ENCODE data around the gene NRROS.
A peak's percentile ranks its signal among the peaks of the same experiment; 100 is the strongest.
"Not testable (repeated sequence)": the region's sequence is repeated elsewhere in the genome, so short reads cannot be mapped to it uniquely, and the experiment has no call there.

The NRROS gene

DNA sequence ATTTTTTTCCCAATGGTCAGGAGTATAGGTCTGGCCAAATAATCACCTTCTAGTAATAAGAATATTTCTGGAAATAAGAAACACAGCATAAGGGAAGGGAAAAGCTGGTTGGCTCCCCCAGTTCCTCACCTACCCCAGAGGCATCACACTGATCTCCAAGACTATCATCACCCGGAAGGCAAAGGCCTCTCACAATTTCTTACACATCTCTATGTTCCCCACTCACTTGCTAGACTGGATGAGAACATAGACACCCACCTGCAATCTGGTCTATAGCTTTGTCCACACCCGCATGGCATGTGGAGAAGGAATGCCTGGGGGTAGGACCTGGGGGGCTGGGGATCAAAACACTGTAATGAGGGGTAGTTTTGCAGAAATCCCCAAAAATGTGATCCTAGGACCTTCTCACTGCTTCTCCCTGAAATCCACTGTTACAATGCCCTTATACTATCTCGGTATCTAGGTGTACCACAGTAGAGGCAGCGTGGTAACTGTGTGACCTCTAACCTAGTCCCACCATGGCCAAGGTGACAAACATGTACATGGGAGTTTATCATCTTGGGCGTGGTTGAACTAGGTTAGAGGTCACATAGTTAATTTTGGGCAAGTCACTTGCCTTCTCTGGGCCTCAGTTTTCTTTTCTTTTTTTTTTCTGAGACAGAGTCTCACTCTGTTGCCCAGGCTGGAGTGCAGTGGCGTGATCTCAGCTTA lies 29.5 kb upstream of the NRROS start:
- Histone ChIP-seq H3K27ac (ENCODE audit: low read length) (no peak overlapping the region), H3K36me3 (ENCODE audit: control insufficient read depth in 1 of 2, insufficient read depth in 2 of 2, low read length in 2 of 2) (no peaks in the 10 kb centered on the region), H3K27me3 (ENCODE audit: low read depth, low read length) (no peaks in the 10 kb centered on the region), H3K9me3 (ENCODE audit: control insufficient read depth in 1 of 2, low read length in 2 of 2) (no peaks in the 10 kb centered on the region), H3K4me3 (ENCODE audit: low read depth in 1 of 2, low read length in 2 of 2) (no peak overlapping the region), H3K4me1 (ENCODE audit: control insufficient read depth in 1 of 2, insufficient read depth in 2 of 2, low read length in 2 of 2) (peaks cover 7 to 12% of the 10 kb centered on the region in 2 donors)

DNA sequence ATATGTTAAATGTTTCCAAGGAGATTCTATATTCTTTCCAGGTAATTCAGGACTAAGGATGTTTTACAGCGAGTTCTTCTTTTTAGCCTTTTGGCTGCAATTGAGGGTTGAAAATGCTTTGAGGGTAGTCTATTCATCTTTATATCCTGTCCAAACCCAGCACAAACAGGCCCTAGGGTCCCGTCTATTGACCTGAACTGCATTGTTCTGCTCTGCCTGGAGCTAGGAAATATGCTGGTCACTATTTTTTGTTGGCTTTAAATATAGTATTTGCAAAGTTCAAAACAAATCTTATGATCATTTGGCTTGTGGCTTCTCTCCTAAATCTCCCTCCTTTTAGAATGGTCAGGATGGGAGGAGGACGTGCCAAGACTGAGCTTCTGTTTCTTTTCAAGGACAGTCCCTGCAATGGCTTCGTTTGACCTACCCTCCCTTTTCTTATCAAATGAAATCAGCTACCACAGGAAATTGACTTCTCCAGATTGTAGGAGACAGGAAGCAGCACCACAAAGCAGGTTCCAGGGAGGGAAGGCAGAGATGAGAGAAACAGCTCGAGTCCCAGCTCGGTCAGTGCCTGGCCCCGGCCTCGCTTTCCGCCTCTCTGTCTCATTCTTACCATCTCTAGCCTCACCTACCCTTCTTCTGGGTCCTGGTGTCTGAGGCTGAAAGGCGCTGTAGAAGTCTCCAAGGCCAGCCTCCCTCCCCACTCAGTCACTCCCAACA lies 27.6 kb upstream of the NRROS start:
- Histone ChIP-seq H3K9me3 (ENCODE audit: control insufficient read depth in 1 of 2, low read length in 2 of 2) (no peaks in the 10 kb centered on the region), H3K27ac (ENCODE audit: low read length) (no peak overlapping the region), H3K36me3 (ENCODE audit: control insufficient read depth in 1 of 2, insufficient read depth in 2 of 2, low read length in 2 of 2) (no peaks in the 10 kb centered on the region), H3K27me3 (ENCODE audit: low read depth, low read length) (no peaks in the 10 kb centered on the region), H3K4me3 (ENCODE audit: low read depth in 1 of 2, low read length in 2 of 2) (no peak overlapping the region), H3K4me1 (ENCODE audit: control insufficient read depth in 1 of 2, insufficient read depth in 2 of 2, low read length in 2 of 2) (peaks cover 7 to 12% of the 10 kb centered on the region in 2 donors)

DNA sequence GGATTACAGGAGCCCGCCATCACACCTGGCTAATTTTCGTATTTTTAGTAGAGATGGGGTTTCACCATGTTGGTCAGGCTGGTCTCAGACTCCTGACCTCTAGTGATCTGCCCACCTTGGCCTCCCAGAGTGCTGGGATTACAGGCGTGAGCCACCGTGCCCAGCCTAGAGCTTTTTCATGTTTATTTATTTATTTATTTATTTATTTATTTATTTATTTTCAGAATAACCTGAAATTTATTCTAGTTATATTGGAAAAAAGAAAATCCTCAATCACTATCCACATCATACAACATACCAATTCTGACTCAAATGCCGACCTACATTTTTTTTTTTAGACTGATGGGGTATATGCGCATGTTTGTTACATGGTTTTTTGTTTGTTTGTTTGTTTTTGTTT lies 24.3 kb upstream of the NRROS start:
- H3K27ac ChIP-seq (ENCODE audit: low read length); H3K36me3 ChIP-seq (ENCODE audit: control insufficient read depth in 1 of 2, insufficient read depth in 2 of 2, low read length in 2 of 2); H3K9me3 ChIP-seq (ENCODE audit: control insufficient read depth in 1 of 2, low read length in 2 of 2); H3K27me3 ChIP-seq (ENCODE audit: low read depth, low read length); H3K4me3 ChIP-seq (ENCODE audit: low read depth in 1 of 2, low read length in 2 of 2): not testable (repeated sequence)
- H3K4me1 ChIP-seq (ENCODE audit: control insufficient read depth in 1 of 2, insufficient read depth in 2 of 2, low read length in 2 of 2), result peaks cover 4 to 13% of the 10 kb centered on the region in 2 donors

DNA sequence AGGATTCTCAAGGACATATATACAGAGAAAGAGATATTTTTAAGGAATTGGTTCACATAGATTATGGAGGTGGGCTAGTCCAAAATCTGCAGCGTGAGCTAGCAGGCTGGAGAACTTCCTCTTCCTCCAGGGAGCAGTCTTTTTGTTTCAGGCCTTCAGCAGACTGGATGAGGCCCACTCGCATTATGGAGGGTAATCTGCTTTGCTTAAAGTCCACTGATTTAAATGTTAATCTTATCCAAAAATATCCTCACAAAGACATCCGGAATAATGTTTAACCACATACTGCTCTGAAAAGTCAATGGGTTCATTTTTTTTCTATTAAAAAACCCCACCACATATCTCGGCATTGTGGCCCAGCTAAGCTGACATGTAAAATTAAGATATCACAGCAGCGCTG lies 22.2 kb upstream of the NRROS start:
- no peaks in the 10 kb centered on the region for H3K36me3 ChIP-seq (ENCODE audit: control insufficient read depth in 1 of 2, insufficient read depth in 2 of 2, low read length in 2 of 2)
- H3K27me3 ChIP-seq (ENCODE audit: low read depth, low read length), result no peaks in the 10 kb centered on the region
- no peak overlapping the region for H3K4me3 ChIP-seq (ENCODE audit: low read depth in 1 of 2, low read length in 2 of 2)
- peaks cover 8 to 13% of the 10 kb centered on the region in 2 donors for H3K4me1 ChIP-seq (ENCODE audit: control insufficient read depth in 1 of 2, insufficient read depth in 2 of 2, low read length in 2 of 2)
- H3K9me3 ChIP-seq (ENCODE audit: control insufficient read depth in 1 of 2, low read length in 2 of 2), result no peaks in the 10 kb centered on the region
- no peak overlapping the region for H3K27ac ChIP-seq (ENCODE audit: low read length)

DNA sequence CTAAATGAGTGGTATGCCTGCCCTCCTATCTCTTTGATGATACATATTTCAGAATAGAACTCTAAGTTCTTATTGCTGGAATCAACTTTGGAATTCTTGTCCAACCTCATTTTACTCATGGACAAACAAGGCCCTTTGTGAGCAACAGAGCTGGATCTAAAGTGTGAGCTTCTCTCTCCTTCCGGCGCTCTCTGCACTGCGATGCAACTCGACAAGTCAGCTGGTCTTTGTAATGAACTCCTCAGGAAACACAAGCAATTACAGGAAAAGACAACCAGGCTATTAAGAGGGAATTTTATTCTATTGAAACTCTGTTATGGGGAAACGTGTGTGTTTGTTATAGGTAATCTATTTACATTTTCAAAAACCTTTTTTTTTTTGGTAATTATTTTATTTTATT lies 20.3 kb upstream of the NRROS start:
- peaks cover 8 to 13% of the 10 kb centered on the region in 2 donors for H3K4me1 ChIP-seq (ENCODE audit: control insufficient read depth in 1 of 2, insufficient read depth in 2 of 2, low read length in 2 of 2)
- no peaks in the 10 kb centered on the region for H3K27me3 ChIP-seq (ENCODE audit: low read depth, low read length)
- H3K36me3 ChIP-seq (ENCODE audit: control insufficient read depth in 1 of 2, insufficient read depth in 2 of 2, low read length in 2 of 2), result no peaks in the 10 kb centered on the region
- no peak overlapping the region for H3K4me3 ChIP-seq (ENCODE audit: low read depth in 1 of 2, low read length in 2 of 2)
- peak overlapping the region; percentile 40 for H3K27ac ChIP-seq (ENCODE audit: low read length)
- no peaks in the 10 kb centered on the region for H3K9me3 ChIP-seq (ENCODE audit: control insufficient read depth in 1 of 2, low read length in 2 of 2)

DNA sequence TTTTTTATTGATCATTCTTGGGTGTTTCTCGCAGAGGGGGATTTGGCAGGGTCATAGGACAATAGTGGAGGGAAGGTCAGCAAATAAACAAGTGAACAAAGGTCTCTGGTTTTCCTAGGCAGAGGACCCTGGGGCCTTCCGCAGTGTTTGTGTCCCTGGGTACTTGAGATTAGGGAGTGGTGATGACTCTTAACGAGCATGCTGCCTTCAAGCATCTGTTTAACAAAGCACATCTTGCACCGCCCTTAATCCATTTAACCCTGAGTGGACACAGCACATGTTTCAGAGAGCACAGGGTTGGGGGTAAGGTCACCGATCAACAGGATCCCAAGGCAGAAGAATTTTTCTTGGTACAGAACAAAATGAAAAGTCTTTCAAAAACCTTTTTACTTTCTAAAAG lies 19.9 kb upstream of the NRROS start:
- peaks cover 8 to 13% of the 10 kb centered on the region in 2 donors for H3K4me1 ChIP-seq (ENCODE audit: control insufficient read depth in 1 of 2, insufficient read depth in 2 of 2, low read length in 2 of 2)

DNA sequence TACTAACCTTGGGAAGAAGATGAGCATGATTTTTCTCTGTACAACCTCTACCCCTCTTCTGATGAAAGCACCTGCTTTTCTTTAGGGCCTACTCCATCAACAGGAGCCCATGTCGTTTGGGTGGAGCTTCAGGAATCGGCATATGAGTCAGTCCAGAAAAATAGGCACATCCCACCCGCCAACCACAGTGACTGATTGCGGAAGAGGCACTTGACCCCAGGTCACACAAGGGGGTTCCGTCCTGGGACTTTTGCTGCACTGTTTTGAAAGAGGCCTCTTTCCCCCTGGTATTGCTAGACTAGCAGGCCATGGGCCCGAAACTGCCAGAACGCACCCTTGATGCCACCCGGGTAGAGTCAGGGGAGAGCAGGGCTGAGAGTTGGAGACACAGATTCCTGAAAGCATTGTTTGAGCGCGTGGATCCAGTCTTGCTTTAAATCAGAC lies 19.3 kb upstream of the NRROS start:
- Histone ChIP-seq H3K4me3 (ENCODE audit: low read depth in 1 of 2, low read length in 2 of 2) (no peak overlapping the region), H3K27me3 (ENCODE audit: low read depth, low read length) (no peaks in the 10 kb centered on the region), H3K27ac (ENCODE audit: low read length) (peak overlapping the region; percentile 76), H3K4me1 (ENCODE audit: control insufficient read depth in 1 of 2, insufficient read depth in 2 of 2, low read length in 2 of 2) (peaks cover 8 to 13% of the 10 kb centered on the region in 2 donors), H3K36me3 (ENCODE audit: control insufficient read depth in 1 of 2, insufficient read depth in 2 of 2, low read length in 2 of 2) (no peaks in the 10 kb centered on the region), H3K9me3 (ENCODE audit: control insufficient read depth in 1 of 2, low read length in 2 of 2) (no peaks in the 10 kb centered on the region)

More for the DNA sequence above, 19.9 kb upstream of the NRROS start:
- not testable (repeated sequence) for H3K27me3 ChIP-seq (ENCODE audit: low read depth, low read length); H3K4me3 ChIP-seq (ENCODE audit: low read depth in 1 of 2, low read length in 2 of 2); H3K9me3 ChIP-seq (ENCODE audit: control insufficient read depth in 1 of 2, low read length in 2 of 2); H3K36me3 ChIP-seq (ENCODE audit: control insufficient read depth in 1 of 2, insufficient read depth in 2 of 2, low read length in 2 of 2)
- peak overlapping the region; percentile 76 for H3K27ac ChIP-seq (ENCODE audit: low read length)

DNA sequence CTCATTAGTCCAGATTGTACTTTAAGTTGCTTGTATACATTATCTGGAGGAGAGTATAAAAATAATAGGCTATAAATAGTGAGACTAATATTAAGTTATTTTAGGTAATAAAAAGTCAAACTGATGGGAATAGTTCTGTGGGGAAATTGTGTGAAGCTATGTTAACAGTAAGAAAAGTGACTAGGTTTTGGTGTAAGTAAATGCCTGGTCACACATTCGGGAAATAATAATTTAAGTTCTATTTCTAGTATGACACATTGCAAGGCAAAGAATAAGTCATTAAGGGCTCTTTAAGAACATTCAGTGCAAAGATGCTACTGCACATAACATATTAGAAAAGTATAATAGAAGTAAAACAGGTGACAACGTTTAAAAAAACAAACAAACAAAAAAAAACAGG lies 18.8 kb upstream of the NRROS start:
- Histone ChIP-seq H3K27ac (ENCODE audit: low read length) (peak overlapping the region; percentile 76), H3K27me3 (ENCODE audit: low read depth, low read length) (no peaks in the 10 kb centered on the region), H3K4me1 (ENCODE audit: control insufficient read depth in 1 of 2, insufficient read depth in 2 of 2, low read length in 2 of 2) (peaks cover 8 to 13% of the 10 kb centered on the region in 2 donors), H3K36me3 (ENCODE audit: control insufficient read depth in 1 of 2, insufficient read depth in 2 of 2, low read length in 2 of 2) (no peaks in the 10 kb centered on the region), H3K9me3 (ENCODE audit: control insufficient read depth in 1 of 2, low read length in 2 of 2) (no peaks in the 10 kb centered on the region), H3K4me3 (ENCODE audit: low read depth in 1 of 2, low read length in 2 of 2) (no peak overlapping the region)

DNA sequence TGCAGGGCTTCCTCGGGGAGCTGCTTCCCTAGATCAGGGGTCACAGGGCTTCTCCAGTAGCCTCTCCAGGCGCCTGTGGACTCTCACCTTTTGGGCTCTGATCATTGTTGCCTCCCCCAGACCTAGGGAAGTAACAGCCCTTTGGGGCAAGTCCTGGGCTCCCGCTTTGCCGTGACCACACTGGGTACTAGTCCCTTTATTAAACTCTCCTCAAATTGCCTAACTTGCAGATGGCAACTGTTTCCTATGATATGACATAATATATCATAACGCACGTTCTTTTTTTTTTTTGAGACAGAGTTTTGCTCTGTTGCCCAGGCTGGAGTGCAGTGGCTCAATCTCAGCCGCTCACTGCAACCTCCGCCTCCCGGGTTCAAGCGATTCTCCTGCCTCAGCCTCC lies 17.9 kb upstream of the NRROS start:
- Histone ChIP-seq H3K36me3 (ENCODE audit: control insufficient read depth in 1 of 2, insufficient read depth in 2 of 2, low read length in 2 of 2) (no peaks in the 10 kb centered on the region), H3K27me3 (ENCODE audit: low read depth, low read length) (no peaks in the 10 kb centered on the region), H3K4me3 (ENCODE audit: low read depth in 1 of 2, low read length in 2 of 2) (no peak overlapping the region), H3K9me3 (ENCODE audit: control insufficient read depth in 1 of 2, low read length in 2 of 2) (no peaks in the 10 kb centered on the region), H3K4me1 (ENCODE audit: control insufficient read depth in 1 of 2, insufficient read depth in 2 of 2, low read length in 2 of 2) (peaks cover 8 to 13% of the 10 kb centered on the region in 2 donors), H3K27ac (ENCODE audit: low read length) (no peak overlapping the region)

DNA sequence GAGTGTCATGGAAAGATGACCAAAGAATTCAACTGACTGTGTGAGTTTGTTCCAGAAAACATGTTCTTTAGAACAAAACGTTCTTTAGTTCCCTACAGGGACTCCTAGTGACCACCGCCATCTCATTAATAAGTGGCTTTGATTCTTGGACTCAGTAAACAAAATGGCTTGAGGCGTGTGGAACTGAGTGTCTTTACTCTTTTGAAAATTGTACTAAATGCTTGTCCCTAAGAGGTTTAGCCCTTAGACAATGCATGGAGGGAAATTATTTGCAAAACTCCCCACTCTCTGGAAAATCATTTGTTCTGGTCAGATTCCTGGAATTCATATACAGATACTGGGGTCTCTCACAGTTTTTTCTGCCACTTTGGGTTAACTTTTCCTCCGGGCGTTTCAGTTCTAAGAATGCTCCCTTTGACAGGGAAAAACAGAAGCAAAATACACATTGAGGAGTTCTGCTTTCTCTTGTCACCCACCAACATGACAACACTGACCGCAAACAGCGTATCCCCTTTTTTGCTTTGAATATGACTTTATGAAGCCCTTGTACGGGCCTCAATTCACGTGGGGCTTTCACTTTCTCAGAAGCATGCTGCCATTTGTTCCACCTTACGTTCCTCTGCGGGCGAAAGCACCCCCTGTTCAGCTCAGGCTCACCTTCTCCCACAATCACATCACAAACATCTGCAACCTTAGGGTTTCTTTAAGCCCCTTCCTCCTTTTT lies 15.3 kb upstream of the NRROS start:
- H3K36me3 ChIP-seq (ENCODE audit: control insufficient read depth in 1 of 2, insufficient read depth in 2 of 2, low read length in 2 of 2), result no peaks in the 10 kb centered on the region
- peak overlapping the region in 1 of 2 donors; percentile 4 for H3K4me3 ChIP-seq (ENCODE audit: low read depth in 1 of 2, low read length in 2 of 2)
- H3K9me3 ChIP-seq (ENCODE audit: control insufficient read depth in 1 of 2, low read length in 2 of 2), result no peaks in the 10 kb centered on the region
- no peaks in the 10 kb centered on the region for H3K27me3 ChIP-seq (ENCODE audit: low read depth, low read length)
- H3K4me1 ChIP-seq (ENCODE audit: control insufficient read depth in 1 of 2, insufficient read depth in 2 of 2, low read length in 2 of 2), result peaks cover 8 to 9% of the 10 kb centered on the region in 2 donors
- H3K27ac ChIP-seq (ENCODE audit: low read length), result peak overlapping the region; percentile 68

DNA sequence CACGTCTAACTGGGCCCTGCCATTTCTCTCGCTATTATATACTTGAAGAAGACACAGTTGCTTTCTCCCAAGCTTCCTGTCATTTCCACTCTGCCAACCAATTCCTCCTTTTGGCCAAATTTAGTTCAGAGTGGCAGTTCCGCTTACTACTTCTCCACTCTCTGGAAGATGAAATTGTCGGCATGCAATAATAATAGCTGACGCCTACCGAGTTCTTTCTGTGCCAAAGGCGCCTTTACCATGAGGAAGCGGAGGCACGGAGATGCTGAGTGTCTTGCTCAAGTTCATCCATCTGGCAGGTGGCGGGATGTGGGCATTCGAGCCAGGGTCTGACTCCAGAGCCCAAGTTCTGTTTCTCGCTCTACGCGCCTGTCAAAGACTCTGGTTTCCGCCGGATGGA lies 14.6 kb upstream of the NRROS start:
- Histone ChIP-seq H3K36me3 (ENCODE audit: control insufficient read depth in 1 of 2, insufficient read depth in 2 of 2, low read length in 2 of 2) (no peaks in the 10 kb centered on the region), H3K4me1 (ENCODE audit: control insufficient read depth in 1 of 2, insufficient read depth in 2 of 2, low read length in 2 of 2) (peaks cover 7% of the 10 kb centered on the region in 2 donors), H3K27ac (ENCODE audit: low read length) (peak overlapping the region; percentile 68), H3K27me3 (ENCODE audit: low read depth, low read length) (no peaks in the 10 kb centered on the region), H3K4me3 (ENCODE audit: low read depth in 1 of 2, low read length in 2 of 2) (peak overlapping the region in 1 of 2 donors; percentile 4), H3K9me3 (ENCODE audit: control insufficient read depth in 1 of 2, low read length in 2 of 2) (no peaks in the 10 kb centered on the region)
